Activated CD8-positive, alpha-beta memory T cell treated with anti-CD3 and anti-CD28 coated beads for 1 hour (primary cell): ENCODE results near the gene ZNF518A.

Source experiments
- DNase-seq, 2 donors: peaks; one replicate each; pipeline ENCODE4 v3.0.0-alpha.2; 2020; ENCODE audit warnings: low read depth in 1 of 2; ENCODE audit errors: extremely low read depth in 1 of 2

ZNF518A gene

GRCh38 chr10:96129387-96130325 is at the start of gene ZNF518A:
Gene ZNF518A, plus strand, starts transcription at chr10:96130297. Its CDS starts 26,026 bp downstream, at chr10:96156323.
- DNase-seq = peak; percentile 79 to 81

- DNase-seq = no peak
Measured at GRCh38 chr10:96082153-96082552, 47.9 kb upstream of the ZNF518A start.

- DNase-seq = no peak
Measured at GRCh38 chr10:96082748-96083147, 47.3 kb upstream of the ZNF518A start.

GRCh38 chr10:96089116-96089515 is 41.0 kb upstream of the ZNF518A start:
- DNase-seq = no peak

- DNase-seq = peak; percentile 83 to 87
Measured at GRCh38 chr10:96089670-96090462, 40.2 kb upstream of the ZNF518A start.

GRCh38 chr10:96090463-96090800 is 39.7 kb upstream of the ZNF518A start:
- DNase-seq = no peak

- no peak for DNase-seq
Measured at GRCh38 chr10:96092999-96093767, 36.9 kb upstream of the ZNF518A start.

- DNase-seq = no peak
Measured at GRCh38 chr10:96093948-96094347, 36.1 kb upstream of the ZNF518A start.

- no peak for DNase-seq
Measured at GRCh38 chr10:96096958-96097357, 33.1 kb upstream of the ZNF518A start.

- DNase-seq = no peak
Measured at GRCh38 chr10:96097865-96098264, 32.2 kb upstream of the ZNF518A start.

GRCh38 chr10:96107623-96108038 is 22.5 kb upstream of the ZNF518A start:
- DNase-seq = no peak

- DNase-seq = no peak
Measured at GRCh38 chr10:96112531-96112930, 17.6 kb upstream of the ZNF518A start.

- no peak for DNase-seq
Measured at GRCh38 chr10:96118604-96119450, 11.3 kb upstream of the ZNF518A start.

- DNase-seq = no peak
Measured at GRCh38 chr10:96122824-96123223, 7.3 kb upstream of the ZNF518A start.

GRCh38 chr10:96124230-96125141 is 5.6 kb upstream of the ZNF518A start:
- DNase-seq = no peak

GRCh38 chr10:96125142-96125515 is 5.0 kb upstream of the ZNF518A start:
- DNase-seq = no peak

- peak; percentile 32 to 56 for DNase-seq
Measured at GRCh38 chr10:96130326-96130995, 364 bp downstream of the ZNF518A start.

- no peak for DNase-seq
Measured at GRCh38 chr10:96131621-96132020, 1.5 kb downstream of the ZNF518A start.

GRCh38 chr10:96133135-96133534 is 3.0 kb downstream of the ZNF518A start:
- DNase-seq = no peak
